OCI-LY3 (cell line): ENCODE measurements around the gene SCN4B.
"Not testable (repeated sequence)": the region's sequence is repeated elsewhere in the genome, so short reads cannot be mapped to it uniquely, and the experiment has no call there.

Source experiments
- H2AFZ ChIP-seq: fragments of 200-600, 300-600 bp; shearing (Covaris generic); 2 replicates; pipeline ENCODE4 v1.6.0; 2014; ENCODE audit warnings: antibody characterized with exemption, low read depth, low read length
- H3K27ac ChIP-seq: fragments of 200-600, 300-600 bp; sonication (generic); 2 replicates; pipeline ENCODE4 v1.5.1; 2014; ENCODE audit warnings: mild to moderate bottlenecking, low read length, moderate library complexity, mixed read lengths
- H3K27me3 ChIP-seq: fragments of 200-600, 300-600 bp; sonication (generic); 2 replicates; pipeline ENCODE4 v1.6.1; 2014; ENCODE audit warnings: low read depth, low read length, mixed read lengths
- H3K36me3 ChIP-seq: fragments of 200-600, 300-600 bp; sonication (generic); replicated peaks from 2 replicates; pipeline ENCODE3; 2014; ENCODE audit warnings: low read depth, low read length, mixed read lengths
- H3K4me1 ChIP-seq: fragments of 300-600, 200-600 bp; sonication (generic); 2 replicates; pipeline ENCODE4 v1.6.1; 2014; ENCODE audit warnings: low read length, mixed read lengths
- H3K4me2 ChIP-seq: fragments of 200-600, 300-600 bp; sonication (generic); 2 replicates; pipeline ENCODE4 v1.6.1; 2014; ENCODE audit warnings: low read length, mixed read lengths
- H3K4me3 ChIP-seq: fragments of 300-600, 200-600 bp; sonication (generic); 2 replicates; pipeline ENCODE4 v1.5.1; 2014; ENCODE audit warnings: antibody characterized with exemption, mild to moderate bottlenecking, low read length, moderate library complexity
- H3K79me2 ChIP-seq: fragments of 300-600, 200-600 bp; shearing (Covaris generic); 2 replicates; pipeline ENCODE4 v1.6.1; 2014; ENCODE audit warnings: mild to moderate bottlenecking, low read length, mixed read lengths
- H3K9ac ChIP-seq: fragments of 300-600, 200-600 bp; shearing (Covaris generic); 2 replicates; pipeline ENCODE4 v1.6.0; 2014; ENCODE audit warnings: mild to moderate bottlenecking, low read length, moderate library complexity
- H3K9me3 ChIP-seq: fragments of 200-600, 300-600 bp; shearing (Covaris generic); 2 replicates; pipeline ENCODE4 v1.6.1; 2014; ENCODE audit warnings: low read length, mixed read lengths; ENCODE audit not compliant: insufficient read depth
- H4K20me1 ChIP-seq: fragments of 200-600, 300-600 bp; sonication (generic); 2 replicates; pipeline ENCODE4 v1.6.1; 2016; ENCODE audit warnings: low read length, mixed read lengths; ENCODE audit not compliant: insufficient read depth
- CTCF ChIP-seq: fragments of 200-600, 300-600 bp; sonication (generic); IDR thresholded peaks from 2 replicates; pipeline ENCODE4 v1.5.1; 2014; ENCODE audit warnings: antibody characterized with exemption, low read length, low read depth
- EZH2phosphoT487 ChIP-seq: fragments of 200-600 bp; shearing (Covaris generic); IDR thresholded peaks from 2 replicates; pipeline ENCODE4 v1.6.1; 2018; ENCODE audit warnings: antibody characterized with exemption, mixed run types, low read depth

The SCN4B gene

GRCh38 chr11:118184784-118185579 lies 32.4 kb upstream of the SCN4B start:
- H2AFZ ChIP-seq = no peak overlapping the region
- H3K4me1 ChIP-seq = peaks cover 7% of the 10 kb centered on the region
- no peaks in the 10 kb centered on the region for H4K20me1 ChIP-seq
- no peak overlapping the region for H3K9ac ChIP-seq
- no peak overlapping the region for H3K4me3 ChIP-seq
- no peak overlapping the region for H3K4me2 ChIP-seq
- no peaks in the 10 kb centered on the region for H3K9me3 ChIP-seq
- no peaks in the 10 kb centered on the region for H3K36me3 ChIP-seq
- no peaks in the 10 kb centered on the region for H3K79me2 ChIP-seq
- TF ChIP-seq EZH2phosphoT487 = no peak
- TF ChIP-seq CTCF = no peak
- H3K27me3 ChIP-seq = peaks cover 4% of the 10 kb centered on the region; the same call in 1 of the 2 replicates
- no peak overlapping the region for H3K27ac ChIP-seq

- not testable (repeated sequence) for H3K9me3 ChIP-seq, H3K9ac ChIP-seq, H3K4me3 ChIP-seq, H3K27ac ChIP-seq, H3K36me3 ChIP-seq, H4K20me1 ChIP-seq, H3K27me3 ChIP-seq, H3K4me2 ChIP-seq, H3K79me2 ChIP-seq, H2AFZ ChIP-seq
- H3K4me1 ChIP-seq = peaks cover 12% of the 10 kb centered on the region
These were observed 31.1 kb upstream of the SCN4B start for GRCh38 chr11:118183691-118184090.

GRCh38 chr11:118180300-118180703 lies 27.7 kb upstream of the SCN4B start:
- peak overlapping the region; percentile 88 for H2AFZ ChIP-seq
- H4K20me1 ChIP-seq = no peaks in the 10 kb centered on the region
- H3K4me2 ChIP-seq = peak overlapping the region; percentile 88
- no peaks in the 10 kb centered on the region for H3K36me3 ChIP-seq
- H3K4me3 ChIP-seq = peak overlapping the region; percentile 70
- H3K79me2 ChIP-seq = no peaks in the 10 kb centered on the region
- peaks cover 23% of the 10 kb centered on the region for H3K4me1 ChIP-seq
- no peaks in the 10 kb centered on the region for H3K27me3 ChIP-seq
- H3K9ac ChIP-seq = peak overlapping the region; percentile 46
- no peaks in the 10 kb centered on the region for H3K9me3 ChIP-seq
- H3K27ac ChIP-seq = no peak overlapping the region
- TF ChIP-seq CTCF (peak; percentile 20; the same call in 1 of the 2 replicates), EZH2phosphoT487 (no peak)

- Histone ChIP-seq H3K9ac (0 out of 2 replicates have a peak overlapping the region, but pooled peaks have one; percentile 48), H3K9me3 (no peaks in the 10 kb centered on the region), H3K4me3 (peak overlapping the region; percentile 78), H3K4me2 (peak overlapping the region; percentile 96), H3K27me3 (no peaks in the 10 kb centered on the region), H3K79me2 (no peaks in the 10 kb centered on the region), H3K36me3 (no peaks in the 10 kb centered on the region), H3K27ac (no peak overlapping the region), H4K20me1 (no peaks in the 10 kb centered on the region), H3K4me1 (peaks cover 28% of the 10 kb centered on the region), H2AFZ (peak overlapping the region; percentile 99)
- TF ChIP-seq CTCF (no peak), EZH2phosphoT487 (no peak)
These were observed 24.1 kb upstream of the SCN4B start for GRCh38 chr11:118176778-118177134.
